Measurements from ENCODE around the gene ERBB4.

DNA sequence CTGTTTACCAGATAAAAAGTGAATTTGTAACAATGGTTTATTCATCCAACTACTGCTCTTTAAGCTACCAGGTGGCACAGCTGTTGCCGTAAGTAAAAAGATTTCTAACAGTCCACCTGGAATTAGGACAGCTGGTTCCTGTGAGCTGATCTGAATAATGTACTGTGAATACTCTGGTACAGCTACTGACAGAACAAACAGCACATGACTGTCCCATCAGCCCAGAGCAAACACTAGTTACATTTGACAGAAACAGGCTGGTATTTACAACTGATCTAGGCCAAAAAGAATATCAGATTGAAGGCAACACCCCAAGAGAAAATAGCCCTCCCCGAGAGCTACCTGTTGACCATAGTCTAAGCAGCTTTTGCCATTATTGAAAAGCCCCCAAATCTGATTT is 1141.8 kb downstream of the ERBB4 start:
- TF ChIP-seq GATA3 (IDR thresholded peaks at IDR 0.05; ENCODE audit: low read depth, low read length): no peak
- TF ChIP-seq GATA2 (IDR thresholded peaks at IDR 0.05; ENCODE audit: low read depth, low read length): no peak

Measured in SH-SY5Y (cell line).